Lower leg skin (tissue), 4 donors: Measurements from ENCODE around the gene TCF21. TPM values are rescaled to one million over a fixed set of nuclear protein-coding genes. Genes with fewer than 3 reads are reported as not detected.

Source experiments
- DNase-seq, 2 donors: peaks; one replicate each; pipeline ENCODE4 v3.0.0-alpha.2; 2019; ENCODE audit warnings: low spot score in 2 of 2
- H3K4me3 ChIP-seq: fragments of 200-600 bp; sonication (generic); 2 replicates; pipeline ENCODE4 v1.5.1; 2017; ENCODE audit warnings: mild to moderate bottlenecking, low read depth; ENCODE audit not compliant: poor library complexity, severe bottlenecking
- CTCF ChIP-seq, 3 donors: fragments of 450-650 bp; IDR thresholded peaks; one replicate each; pipeline ENCODE4 v1.5.1; 2016; ENCODE audit warnings: antibody characterized with exemption in 3 of 3, mild to moderate bottlenecking in 3 of 3, moderate library complexity in 2 of 3
- POLR2A ChIP-seq, 2 donors: fragments of 450-650 bp; IDR thresholded peaks; one replicate each; pipeline ENCODE4 v1.6.1; 2016 to 2017; ENCODE audit warnings: antibody characterized with exemption in 2 of 2, mild to moderate bottlenecking in 1 of 2, moderate library complexity in 1 of 2
- WGBS, 2 donors: methylation state at CpG; one replicate each; pipeline ENCODE4 v1.1.5; 2018; 5-methylcytosine and 5-hydroxymethylcytosine counted together
- intact Hi-C: fragments of 100-400 bp; cut with DNase I; formaldehyde crosslinking; loops from one replicate; pipeline ENCODE4 v1.15.0; 2023; ENCODE audit warnings: low total_unique reads
- total RNA-seq, 4 donors: library from RNA; depleted of rRNA; stranded (reverse); fragments of >200 nt; gene quantifications; one replicate each; pipeline ENCODE4 v1.1.0, GENCODE V29; 2016

Gene TCF21
- total RNA-seq, 4 donors from 2014 or later = 0.07 to 0.23 TPM; not detected in 2

DNA sequence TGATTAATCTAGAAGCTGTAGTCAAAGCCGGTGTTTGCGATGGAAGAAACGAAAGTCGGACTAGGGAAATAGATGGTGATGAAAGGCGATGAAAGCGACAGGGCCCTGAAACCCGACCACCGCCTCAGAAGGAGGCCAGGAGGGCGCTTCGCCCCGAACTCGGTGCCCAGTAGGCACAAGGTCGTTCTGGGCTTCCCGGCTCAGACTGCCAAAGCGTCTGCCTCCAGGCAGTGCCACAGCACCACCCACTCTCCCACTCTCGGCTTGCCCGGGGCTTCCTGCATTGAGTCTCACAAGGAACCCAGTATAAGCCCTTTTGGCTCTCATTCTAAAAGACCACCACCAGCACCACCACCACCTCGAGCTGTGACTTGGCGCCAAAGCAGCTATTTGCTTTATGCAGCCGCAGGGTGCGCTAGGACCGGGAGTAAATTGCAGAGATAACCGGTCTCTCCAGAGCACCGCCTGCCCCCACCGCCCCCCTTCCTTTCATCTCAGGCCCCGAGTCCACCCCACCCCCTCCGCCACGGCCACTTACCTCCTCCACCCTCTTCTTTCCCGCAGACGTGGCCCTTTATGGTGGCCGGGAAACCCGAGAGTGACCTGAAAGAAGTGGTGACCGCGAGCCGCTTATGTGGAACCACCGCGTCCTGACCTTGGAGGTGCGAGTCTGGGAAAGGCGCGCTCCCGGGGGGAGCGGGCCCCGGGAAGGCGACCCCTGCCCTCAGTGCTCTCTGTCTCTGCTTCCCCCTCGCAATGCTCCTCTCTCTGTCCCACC lies 2.4 kb downstream of the TCF21 start:
- H3K4me3 ChIP-seq = no peak overlapping the region
- 4 to 5% methylated on average over 42 to 45 of the region's 45 CpGs for WGBS, 2 donors
- intact Hi-C loops = loop anchor here (1.0 kb wide), 1 partner anchor 40 kb away; no protein-coding TSS in a partner anchor
- DNase-seq = no peak
- TF ChIP-seq POLR2A (IDR thresholded peaks at IDR 0.05) = no peak
- TF ChIP-seq CTCF (IDR thresholded peaks at IDR 0.05) = no peak

- DNase-seq = no peak
- TF ChIP-seq POLR2A (IDR thresholded peaks at IDR 0.05) (no peak), CTCF (IDR thresholded peaks at IDR 0.05) (no peak)
- H3K4me3 ChIP-seq = no peak overlapping the region
- WGBS, 2 donors = 13% methylated on average over 12 of the region's 12 CpGs
- intact Hi-C loops = loop anchor here (1.0 kb wide), 1 partner anchor 41 kb away; no protein-coding TSS in a partner anchor
These were observed 3.3 kb downstream of the TCF21 start for GRCh38 chr6:133891927-133892812.

DNA sequence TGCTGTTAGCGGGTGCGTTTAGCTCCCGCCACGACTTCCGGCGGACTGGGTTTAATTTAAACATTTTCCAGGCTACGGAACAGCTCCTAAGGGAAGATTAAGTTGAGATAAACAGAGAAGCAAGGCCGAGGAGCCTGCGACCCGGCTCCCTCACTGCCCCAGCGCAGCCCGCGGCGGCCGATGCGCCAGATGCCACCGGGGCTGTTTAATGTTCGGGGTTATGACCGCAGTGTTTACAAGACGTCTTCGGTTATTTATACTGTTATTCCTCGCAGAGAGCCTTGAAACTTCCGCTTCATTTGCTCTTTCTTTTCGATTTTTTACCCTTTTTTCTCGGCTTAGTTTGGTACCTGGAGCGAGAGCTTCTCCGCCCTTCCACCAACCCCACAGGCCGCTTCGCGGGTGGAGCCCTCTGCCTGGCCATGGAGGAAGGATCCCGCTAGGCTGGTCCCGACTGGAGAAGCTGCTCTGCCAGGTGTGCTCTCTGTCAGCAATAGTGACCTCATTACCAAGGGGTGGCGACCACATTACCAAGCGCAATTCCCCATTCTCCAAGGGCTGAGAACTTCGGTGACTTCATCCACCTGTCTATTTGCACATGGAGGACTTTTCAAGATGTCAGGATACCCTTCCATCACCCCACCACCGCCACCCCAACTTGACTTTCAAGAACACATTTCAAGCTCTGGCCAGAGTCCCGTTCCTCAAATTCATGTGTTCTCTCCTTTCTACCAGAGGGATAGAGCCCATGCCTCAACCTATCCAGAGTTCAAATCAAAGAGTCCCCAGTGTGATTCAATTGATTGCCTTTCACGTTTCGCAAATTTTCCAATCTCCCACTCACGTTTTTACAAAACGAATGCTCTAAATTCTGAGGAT lies 4.1 kb downstream of the TCF21 start:
- intact Hi-C loops = no loop called here
- DNase-seq = no peak
- 12 to 18% methylated on average over 41 of the region's 41 CpGs for WGBS, 2 donors
- H3K4me3 ChIP-seq = no peak overlapping the region
- TF ChIP-seq CTCF (IDR thresholded peaks at IDR 0.05) (no peak), POLR2A (IDR thresholded peaks at IDR 0.05) (no peak)

DNA sequence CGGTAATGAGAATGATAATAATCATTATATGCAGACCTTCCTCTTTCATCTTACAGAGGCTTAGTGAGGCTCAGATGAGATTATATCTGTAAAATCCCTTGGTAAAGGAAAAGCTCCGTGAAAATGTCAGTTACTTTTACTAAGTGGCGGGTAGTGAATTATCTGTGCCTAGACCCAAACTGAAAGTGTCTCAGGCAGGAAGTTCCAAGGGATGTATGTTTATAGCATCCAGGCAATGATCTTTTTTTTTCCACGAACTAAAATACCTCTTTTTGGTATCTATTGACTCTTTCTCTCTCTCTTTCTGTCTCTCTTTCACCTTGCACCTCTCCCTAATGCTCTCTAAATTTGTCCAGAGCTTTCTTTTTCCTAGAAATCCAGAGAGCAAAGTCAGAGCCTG lies 5.0 kb downstream of the TCF21 start:
- intact Hi-C loops = no loop called here
- no peak for TF ChIP-seq CTCF (IDR thresholded peaks at IDR 0.05)
- no peak overlapping the region for H3K4me3 ChIP-seq
- 30 to 41% methylated on average over 4 of the region's 4 CpGs for WGBS, 2 donors
- no peak for DNase-seq

- no peak overlapping the region for H3K4me3 ChIP-seq
- TF ChIP-seq CTCF (IDR thresholded peaks at IDR 0.05) = no peak
- no peak for TF ChIP-seq POLR2A (IDR thresholded peaks at IDR 0.05)
- 42 to 54% methylated on average over 2 of the region's 2 CpGs for WGBS, 2 donors
- intact Hi-C loops = no loop called here
- DNase-seq = no peak
These were observed 5.5 kb downstream of the TCF21 start for GRCh38 chr6:133894369-133894768.
